GM04503 (cell line): ENCODE measurements around the gene FRG2B.
"Not testable (repeated sequence)": the region's sequence is repeated elsewhere in the genome, so short reads cannot be mapped to it uniquely, and the experiment has no call there.

ENCODE experiments used
- DNase-seq: peaks from one replicate; pipeline ENCODE4 v3.0.0-alpha.2; 2012; ENCODE audit warnings: low read depth

The FRG2B gene

DNA sequence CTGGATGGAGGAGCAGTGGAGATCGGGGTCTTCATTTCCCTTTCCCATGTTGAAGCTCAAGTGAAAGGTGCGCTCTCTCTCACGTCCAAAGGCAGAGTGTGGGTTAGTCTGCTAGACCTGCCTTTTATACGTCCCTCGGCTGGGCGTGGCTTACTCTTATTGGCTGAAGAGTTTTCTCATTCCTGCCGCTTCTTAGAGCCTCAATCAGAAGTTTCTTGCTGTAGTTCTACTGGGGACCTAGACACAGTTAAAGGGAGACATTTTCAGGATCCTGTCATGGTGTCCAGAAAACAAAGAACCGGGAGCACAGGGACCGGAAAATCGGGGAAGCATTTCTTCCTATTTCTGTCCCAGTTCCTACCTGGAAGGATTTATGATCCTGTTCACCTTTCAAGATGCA, at the start of gene FRG2B:
FRG2B (minus strand) TSS at position 101 of the 400 bp plus-strand sequence; CDS start at position 48, 53 bp downstream.
- DNase-seq = not testable (repeated sequence)

DNA sequence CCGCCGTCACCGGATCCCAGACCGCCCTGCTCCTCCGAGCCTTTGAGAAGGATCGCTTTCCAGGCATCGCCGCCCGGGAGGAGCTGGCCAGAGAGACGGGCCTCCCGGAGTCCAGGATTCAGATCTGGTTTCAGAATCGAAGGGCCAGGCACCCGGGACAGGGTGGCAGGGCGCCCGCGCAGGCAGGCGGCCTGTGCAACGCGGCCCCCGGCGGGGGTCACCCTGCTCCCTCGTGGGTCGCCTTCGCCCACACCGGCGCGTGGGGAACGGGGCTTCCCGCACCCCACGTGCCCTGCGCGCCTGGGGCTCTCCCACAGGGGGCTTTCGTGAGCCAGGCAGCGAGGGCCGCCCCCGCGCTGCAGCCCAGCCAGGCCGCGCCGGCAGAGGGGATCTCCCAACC, 40.9 kb upstream of the FRG2B start:
- DNase-seq = not testable (repeated sequence)

DNA sequence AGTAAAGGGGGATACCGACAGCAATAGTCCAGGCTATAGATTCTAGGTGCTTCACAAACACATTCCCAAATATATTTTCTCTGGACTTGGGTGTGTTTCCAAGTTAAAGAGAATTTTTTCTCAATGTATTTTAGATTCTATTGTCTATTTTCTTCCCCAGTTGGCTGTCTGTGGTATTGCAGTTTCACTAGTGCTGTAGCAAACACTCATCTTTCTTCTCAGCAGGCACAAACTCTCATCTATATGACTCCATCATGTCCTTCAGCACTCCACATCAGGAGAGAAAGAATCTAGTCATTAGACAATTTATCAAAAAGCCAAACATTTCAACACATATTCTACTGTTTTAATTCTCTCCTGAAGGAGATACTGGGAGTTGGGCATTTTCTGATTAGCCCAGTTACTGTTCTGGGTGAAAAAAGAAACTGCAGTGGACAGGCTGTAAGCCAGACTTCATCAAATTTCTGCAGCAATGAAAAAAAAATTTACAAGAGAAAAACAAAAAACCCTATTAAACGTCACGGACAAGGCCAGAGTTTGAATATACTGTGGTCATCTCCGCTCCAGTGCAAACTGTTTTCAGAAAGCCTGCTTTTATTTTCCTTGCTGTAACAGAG, 37.1 kb upstream of the FRG2B start:
- not testable (repeated sequence) for DNase-seq

DNA sequence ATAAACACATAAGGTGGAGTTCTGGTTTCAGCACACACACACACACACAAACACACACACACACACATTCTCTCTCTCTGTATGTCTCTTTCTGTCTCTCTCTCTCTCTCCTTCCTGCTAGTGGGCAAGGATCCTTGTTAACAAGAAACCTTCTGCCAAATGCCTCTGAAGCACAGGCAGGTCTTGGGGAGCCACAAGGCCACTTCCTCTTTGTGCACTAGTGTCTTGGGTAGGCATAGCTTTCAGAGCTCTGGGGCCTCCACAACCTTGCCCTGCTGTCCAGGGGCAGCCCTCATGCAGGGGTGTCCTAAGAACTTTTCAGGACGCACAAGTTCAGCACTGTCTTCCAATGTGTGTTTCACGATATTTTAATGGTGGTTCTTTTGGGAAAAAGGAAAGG, 34.5 kb upstream of the FRG2B start:
- not testable (repeated sequence) for DNase-seq

DNA sequence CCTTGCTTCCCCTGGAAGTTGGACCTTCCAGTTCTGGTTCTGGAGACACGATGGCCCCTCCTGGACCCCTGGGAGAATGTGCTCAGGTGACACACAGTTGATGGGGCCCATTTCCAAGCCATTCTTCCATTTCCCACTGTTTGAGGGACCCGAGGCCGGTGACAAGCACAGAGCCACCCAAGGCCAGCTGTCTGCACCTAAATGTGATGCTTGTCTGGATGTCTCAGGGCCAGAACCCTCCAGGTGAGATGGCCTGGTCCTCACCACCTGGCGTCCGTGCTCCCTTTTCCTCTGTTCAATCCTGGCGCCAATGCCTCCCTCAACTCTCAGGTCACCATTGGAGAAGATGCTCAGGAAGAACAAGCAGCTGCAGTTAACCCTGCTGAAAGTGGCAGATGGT, 33.9 kb upstream of the FRG2B start:
- DNase-seq = not testable (repeated sequence)

DNA sequence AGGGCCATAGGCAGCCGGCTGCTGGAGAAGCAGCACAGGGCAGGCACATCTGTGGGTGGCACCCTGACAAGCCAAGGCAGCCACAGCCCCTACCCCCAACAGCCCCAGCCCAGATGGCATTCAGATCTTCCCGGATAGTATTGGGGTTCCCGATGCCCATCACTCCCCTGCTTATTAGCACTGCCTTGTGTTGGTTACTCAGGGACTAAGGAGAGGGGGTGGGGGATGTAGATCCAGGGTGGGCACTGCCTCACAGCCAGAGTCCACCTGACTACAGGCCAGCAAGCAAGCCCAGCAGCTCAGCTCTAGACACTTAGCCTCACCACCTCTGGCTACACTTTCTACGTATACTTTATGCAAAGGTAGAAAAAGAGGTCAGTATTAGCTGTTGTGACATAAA, 30.7 kb upstream of the FRG2B start:
- not testable (repeated sequence) for DNase-seq

DNA sequence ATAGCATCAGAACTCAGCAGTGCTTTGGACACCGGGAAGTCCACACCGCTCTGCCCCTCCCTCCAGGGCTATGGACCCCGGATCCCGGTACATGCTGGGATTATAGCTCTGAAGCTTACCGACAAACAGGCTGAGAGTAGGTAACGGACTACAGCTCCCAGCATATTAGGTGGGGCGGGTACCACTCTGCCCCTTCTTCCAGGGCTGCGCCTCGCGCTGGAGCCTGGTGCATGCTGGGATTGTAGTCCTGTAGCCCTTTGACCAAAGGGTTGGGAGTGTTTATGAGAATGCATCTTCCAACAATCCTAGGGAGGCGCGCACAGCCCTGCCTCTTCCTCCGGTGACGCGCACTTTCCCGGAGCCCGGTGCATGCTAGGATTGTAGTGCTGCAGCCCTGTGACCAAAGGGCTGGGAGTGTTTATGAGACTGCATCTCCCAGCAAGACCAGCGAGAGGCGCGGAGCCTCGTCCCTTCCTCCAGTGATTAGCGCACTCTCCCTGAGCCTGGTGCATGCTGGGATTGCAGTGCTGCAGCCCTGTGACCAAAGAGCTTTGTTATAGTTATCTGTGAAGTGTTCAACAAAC, 22.4 kb upstream of the FRG2B start:
- DNase-seq = not testable (repeated sequence)

DNA sequence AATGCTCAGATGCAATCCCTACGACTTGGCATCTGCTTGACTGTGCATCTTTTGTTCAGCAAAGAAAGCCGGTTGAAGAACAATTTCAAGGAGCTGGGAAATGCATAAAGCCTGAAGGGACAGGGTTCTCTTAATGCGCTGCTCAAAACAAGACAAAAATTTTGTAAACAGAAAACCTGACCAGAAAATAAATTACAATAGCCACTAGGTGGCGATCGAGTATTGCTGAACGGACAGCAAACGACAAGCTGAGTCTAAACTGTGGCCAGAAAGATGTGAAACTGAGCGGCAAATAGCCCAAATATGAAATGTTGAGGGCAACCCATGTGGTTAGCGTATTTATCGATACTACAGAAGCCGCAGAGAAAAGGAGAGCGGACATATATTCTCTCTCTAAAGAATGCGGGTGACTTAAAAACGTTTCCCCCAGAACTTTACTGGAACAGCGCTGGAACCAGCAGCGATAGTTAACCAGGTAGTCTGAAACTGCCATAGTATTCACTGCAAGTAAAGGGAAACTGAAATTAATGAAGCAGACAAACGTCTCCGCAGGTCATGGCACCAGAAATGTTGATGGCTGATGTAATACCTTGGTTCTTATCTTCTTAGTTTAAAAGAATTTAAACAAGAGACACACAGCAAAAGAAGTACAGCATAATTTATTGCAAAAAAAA, 20.6 kb upstream of the FRG2B start:
- not testable (repeated sequence) for DNase-seq

DNA sequence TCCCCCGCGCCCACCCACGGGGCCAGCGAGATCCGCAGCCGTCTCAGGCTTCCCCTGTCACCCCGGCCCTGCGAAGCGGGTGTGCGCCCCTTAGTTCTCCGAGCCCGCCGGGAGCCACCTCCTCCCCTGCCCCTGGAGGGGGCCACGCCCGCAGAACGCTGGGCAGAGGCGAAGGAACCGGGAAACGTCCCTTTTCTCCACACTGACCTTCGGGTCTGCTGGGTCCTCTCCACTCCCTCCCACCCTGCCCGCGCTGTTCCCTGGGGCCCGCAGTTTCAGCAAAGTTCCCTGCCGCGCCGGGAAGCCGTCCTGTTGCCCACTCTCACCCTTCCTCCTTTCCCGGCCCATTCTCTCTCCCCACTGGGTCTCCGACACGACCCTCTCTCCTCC, 11.2 kb upstream of the FRG2B start:
- DNase-seq = not testable (repeated sequence)

DNA sequence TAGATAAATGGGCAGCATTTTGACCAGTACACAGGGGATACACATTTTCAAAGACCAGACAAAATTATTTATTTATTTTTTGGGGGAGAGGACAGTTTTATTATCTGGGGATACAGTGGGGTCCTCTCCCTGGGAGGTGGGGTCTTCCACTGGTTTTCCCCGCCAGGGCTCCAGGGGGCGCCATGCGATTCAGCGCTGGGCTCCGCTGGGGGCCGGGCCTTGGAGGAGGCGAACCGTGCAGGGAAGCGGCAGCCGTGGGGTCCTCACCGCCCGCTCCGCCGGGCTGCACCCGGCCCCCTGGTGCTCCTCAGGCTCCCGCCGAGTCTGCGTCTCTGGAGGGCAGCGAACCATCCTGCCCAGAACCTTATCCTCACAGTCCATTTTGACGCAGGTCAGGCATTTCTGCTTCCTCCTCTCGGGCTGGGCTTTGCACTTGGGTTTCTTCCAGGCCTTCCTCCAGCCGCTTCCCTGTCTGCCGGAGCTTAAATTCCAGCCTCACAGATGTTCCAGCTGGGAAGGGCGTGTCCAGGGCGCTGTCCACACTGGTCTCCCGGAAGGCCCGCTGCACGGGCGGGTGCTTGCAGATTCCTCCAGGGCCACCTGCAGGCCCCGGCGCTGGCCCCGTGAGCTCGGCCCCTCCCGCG, 10.7 kb upstream of the FRG2B start:
- DNase-seq = not testable (repeated sequence)

DNA sequence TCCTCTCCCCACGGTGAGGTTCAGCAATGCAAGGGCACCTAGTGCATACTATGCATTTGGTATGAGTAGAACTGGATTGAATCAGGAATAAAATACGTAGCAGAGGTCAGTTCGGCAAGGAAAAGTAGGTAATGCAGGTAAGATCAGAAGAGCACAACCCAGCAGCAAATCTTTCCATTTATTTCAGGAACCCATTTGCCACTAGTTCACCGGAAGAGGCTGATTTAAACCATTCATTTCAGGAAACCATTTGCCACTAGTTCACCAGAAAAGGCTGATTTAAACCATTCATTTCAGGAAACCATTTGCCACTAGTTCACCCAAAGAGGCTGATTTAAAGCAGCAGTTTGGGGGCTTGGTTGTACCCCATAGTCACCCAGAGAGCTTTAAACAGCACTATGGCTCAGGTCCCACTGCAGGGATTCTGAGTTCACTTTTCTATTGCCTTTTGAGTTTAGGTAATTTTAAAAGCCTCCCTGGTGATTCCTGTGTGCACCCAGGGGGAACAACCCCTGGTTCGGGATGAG, 4.2 kb upstream of the FRG2B start:
- not testable (repeated sequence) for DNase-seq

DNA sequence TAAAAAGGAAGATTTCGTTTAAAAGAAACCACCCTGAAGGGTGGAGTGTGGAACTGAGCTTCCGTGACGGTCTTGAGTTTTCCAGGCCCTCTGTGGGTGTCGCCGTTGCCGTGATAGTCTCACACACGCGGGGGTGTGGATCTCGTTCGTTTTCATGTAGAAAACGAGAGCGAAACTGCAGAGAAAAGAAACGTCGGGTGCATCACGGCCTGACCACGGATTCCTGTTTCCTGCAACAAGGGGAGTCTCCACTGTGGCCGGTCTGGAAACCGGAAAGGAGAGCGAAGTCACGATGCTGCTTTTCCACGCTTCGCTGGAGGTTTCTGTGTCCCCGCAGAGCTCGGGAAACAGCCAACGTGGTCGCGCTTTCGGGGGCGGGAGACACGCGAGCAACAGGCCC, 4.1 kb downstream of the FRG2B start:
- not testable (repeated sequence) for DNase-seq

DNA sequence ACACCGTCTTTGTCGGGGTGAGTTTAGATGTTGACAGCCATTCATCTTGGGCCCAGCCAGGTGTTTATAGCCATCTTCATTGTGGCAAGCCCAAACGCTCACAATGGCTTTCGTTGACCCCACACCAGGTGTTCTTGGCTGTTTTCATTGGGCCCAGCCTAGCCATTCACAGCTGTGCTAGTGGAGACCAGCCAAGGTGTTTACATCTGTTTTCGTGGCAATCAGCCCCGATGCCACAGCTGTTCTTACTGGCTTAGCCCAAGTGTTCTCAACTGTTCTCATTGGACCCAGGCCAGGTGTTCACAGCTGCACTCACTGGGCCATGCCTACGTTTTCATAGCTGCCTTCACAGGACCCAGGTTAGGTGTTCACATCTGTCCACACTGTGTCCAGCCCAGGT, 7.7 kb downstream of the FRG2B start:
- DNase-seq = no peak

DNA sequence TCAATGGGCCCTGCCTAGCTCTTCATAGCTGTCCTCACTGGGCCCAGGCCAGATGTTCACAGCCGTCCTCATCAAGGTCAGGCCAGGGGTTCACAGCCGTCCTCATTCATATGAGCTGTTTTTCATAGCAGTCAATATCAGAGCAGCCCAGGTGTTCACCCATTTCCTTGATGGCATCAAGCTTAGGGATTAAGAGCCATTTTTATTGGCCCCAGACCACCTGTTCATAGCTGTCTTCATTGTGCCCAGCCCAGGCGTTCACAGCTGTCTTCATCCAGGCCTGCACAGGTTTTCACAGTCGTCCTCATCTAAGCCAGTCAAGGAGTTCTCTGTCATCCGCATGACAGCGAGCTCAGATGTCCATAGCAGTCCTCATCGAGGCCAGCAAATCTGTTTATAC, 9.4 kb downstream of the FRG2B start:
- no peak for DNase-seq

DNA sequence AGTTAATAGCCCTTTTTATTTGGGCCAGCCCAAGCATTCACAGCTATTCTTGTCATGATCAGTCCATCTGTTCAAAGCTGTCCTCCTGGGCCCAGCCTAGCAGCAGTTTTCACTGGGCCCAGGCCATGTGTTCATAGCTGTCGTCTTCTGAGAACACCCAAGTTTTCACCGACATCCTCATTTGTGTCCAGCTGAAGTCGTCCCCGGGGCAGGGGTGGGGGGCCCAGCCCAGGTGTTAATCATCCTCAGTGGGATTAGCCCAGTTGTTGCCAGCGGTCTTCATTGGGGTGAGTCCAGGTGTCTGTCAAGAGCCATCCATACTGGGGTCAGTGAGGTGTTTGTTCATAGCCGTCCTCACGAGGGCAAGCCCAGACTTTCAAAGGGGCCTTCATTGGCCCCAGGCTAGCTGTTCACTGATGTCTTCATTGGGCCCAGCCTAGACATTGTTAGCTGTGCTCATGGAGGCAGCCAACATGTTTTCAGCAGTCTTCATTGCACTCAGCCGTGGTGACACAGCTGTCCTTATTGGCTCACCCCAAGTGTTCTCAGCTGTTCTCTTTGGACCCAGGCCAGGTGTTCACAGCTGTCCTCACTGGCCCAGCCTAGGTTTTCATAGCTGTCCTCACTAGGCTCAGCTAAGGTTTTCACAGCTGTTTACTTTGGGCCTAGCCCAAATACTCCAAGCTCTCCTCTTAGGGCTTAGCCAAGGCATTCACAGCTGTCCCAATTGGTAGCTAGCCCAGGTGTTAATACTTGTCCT, 10.0 kb downstream of the FRG2B start:
- no peak for DNase-seq

DNA sequence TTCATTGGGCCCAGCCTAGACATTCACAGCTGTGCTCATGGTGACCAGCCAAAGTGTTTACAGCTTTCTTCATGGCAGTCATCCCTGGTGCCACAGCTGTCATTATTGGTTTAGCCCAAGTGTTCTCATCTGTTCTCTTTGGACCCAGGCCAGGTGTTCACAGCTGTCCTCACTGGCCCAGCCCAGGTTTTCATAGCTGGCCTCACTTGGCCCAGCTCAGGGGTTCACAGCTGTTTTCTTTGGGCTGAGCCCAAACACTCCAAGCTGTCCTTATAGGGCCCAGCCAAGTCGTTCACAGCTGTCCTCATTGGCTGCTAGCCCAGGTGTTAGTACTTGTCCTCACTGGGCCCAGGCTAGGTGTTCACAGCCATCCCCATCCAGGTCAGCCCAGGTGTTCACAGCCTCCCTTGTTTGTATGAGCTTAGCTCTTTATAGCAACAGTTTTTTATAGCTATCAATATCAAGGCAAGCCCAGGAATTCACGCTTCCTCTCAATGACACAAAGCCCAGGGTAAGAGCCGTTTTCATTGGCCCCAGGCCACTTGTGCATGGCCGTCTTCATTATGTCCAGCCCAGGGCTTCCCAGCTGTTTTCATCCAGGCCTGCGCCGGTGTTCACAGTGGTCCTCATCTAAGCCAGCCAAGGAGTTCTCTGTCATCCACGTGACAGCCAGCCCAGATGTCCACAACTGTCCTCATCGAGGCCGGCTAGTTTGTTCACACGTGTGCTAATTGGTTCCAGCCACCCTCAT, 11.6 kb downstream of the FRG2B start:
- DNase-seq = no peak

DNA sequence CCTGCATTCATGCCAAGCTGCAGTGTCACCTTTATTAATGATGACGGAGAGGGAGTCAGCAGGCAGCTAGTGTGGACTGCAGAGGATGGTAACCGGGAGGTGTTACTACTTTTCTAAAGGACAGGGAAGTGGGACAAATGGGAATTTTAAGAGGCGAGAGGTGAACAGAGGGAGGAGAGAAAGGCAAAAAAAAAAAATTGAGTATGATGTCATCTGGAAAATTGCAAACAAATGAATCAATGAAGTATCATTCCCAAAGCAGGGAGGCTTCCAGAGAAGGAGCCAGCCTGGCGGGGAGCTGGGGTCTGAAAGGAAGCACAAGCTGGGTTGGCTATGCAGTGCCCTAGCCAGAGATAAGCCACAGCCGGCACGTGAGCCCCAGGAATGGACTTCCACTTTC, 12.9 kb downstream of the FRG2B start:
- DNase-seq = no peak

DNA sequence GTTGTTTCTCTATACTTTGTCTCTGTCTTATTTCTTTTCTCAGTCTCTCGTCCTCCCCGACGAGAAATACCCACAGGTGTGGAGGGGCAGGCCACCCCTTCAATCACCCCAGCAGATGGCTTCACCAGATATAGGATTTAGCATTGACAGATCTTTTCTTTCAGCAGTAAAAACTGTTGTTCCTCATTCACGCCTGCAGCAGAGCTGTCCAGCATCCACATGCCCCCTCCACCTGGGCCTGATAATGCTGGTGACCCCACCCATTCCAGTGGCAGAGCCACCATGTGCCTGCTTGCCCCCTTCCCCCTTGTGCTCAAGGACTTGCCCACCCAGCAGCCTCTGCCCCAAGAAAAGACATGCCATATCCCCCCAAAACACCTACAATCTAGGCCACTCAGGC, 15.5 kb downstream of the FRG2B start:
- DNase-seq = no peak

DNA sequence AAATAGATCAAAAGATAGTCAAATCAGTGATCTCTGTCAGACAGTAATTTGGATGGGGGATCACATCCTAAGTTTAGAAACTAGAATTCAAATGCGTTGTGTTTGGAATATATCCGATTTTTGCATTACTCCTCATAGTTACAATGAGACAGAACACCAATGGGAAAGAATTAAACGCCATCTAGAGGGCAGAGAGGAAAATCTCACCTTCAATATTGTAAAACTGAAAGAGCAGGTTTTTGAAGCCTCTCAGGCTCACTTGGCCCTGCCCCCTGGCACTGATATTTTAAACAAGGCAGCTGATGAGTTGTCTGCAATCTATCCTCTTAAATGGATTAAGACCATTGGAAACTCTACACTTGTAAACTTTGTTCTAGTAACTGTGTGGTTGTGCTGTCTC, 17.7 kb downstream of the FRG2B start:
- no peak for DNase-seq

DNA sequence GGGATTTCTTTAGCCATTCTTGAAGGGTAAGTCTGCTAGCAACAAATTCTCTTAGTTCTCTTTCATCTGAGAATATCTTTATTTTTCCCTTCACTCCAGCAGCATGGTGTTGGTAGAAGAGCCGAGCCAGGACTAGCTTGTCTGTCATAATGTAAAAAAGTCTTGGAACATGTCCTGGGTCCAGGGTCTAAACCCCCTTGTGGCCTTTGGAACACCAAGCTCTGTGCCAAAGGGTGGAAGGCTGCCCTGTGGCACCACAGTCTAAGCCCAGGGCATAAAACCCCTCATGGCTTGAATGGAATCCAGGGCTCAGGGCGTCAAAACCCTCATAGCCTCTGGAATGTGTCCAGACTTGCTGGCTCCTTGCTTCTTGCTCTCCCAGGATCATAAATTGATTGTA, 23.2 kb downstream of the FRG2B start:
- not testable (repeated sequence) for DNase-seq

DNA sequence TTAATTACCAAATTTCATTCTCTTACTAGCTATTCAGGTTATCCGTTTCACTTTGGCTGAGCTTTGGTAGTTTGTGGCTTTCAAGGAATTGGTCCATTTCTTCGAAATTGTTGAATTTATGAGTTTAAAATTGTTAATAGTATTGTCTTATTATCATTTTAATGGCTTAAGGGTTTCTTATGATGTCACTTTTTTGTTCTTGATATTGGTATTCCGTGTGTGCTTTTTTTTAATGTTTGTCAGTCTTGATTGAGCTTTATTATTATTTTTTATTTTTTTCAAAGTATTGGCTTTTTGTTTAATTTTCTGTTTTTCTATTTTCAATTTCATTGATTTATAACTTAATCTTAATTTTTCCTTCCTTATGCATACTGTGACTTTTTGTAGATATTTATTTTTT, 25.9 kb downstream of the FRG2B start:
- DNase-seq = no peak
